Smooth muscle cell (in vitro differentiated cells): ENCODE results near the gene ERO1B. TPM values are rescaled to one million over a fixed set of nuclear protein-coding genes. Genes with fewer than 3 reads are reported as not detected.

Experiments
- DNase-seq: peaks from one replicate; lab custom pipeline; 2025; ENCODE audit not compliant: unreplicated experiment; lab: John Stamatoyannopoulos, UW
- H2AFZ ChIP-seq: fragments of 200-600 bp; sonication (generic); 2 replicates; pipeline ENCODE4 v1.6.0; 2016; ENCODE audit warnings: antibody characterized with exemption, low read depth, mild to moderate bottlenecking
- H3F3A ChIP-seq: fragments of 200-600 bp; sonication (generic); 2 replicates; pipeline ENCODE4 v1.6.0; 2017; ENCODE audit warnings: antibody characterized with exemption, low read depth
- H3K27ac ChIP-seq: fragments of 200-600 bp; sonication (generic); 2 replicates; pipeline ENCODE4 v1.5.1; 2016; ENCODE audit warnings: low read depth, mild to moderate bottlenecking
- H3K27me3 ChIP-seq: fragments of 200-600 bp; sonication (generic); 2 replicates; pipeline ENCODE4 v1.6.1; 2016; ENCODE audit warnings: low read depth, mild to moderate bottlenecking
- H3K36me3 ChIP-seq: fragments of 200-600 bp; sonication (generic); 2 replicates; pipeline ENCODE4 v1.5.1; 2016; ENCODE audit warnings: low read depth
- H3K4me1 ChIP-seq: fragments of 200-600 bp; sonication (generic); 2 replicates; pipeline ENCODE4 v1.5.1; 2016; ENCODE audit warnings: low read depth
- H3K4me2 ChIP-seq: fragments of 200-600 bp; sonication (generic); 2 replicates; pipeline ENCODE4 v1.6.0; 2016; ENCODE audit warnings: mild to moderate bottlenecking
- H3K4me3 ChIP-seq: fragments of 200-600 bp; sonication (generic); 2 replicates; pipeline ENCODE4 v1.5.1; 2016; ENCODE audit warnings: mild to moderate bottlenecking
- H3K79me2 ChIP-seq: fragments of 200-600 bp; sonication (generic); 2 replicates; pipeline ENCODE4 v1.6.0; 2016; ENCODE audit warnings: low read depth, mild to moderate bottlenecking
- H3K9ac ChIP-seq: fragments of 200-600 bp; sonication (generic); 2 replicates; pipeline ENCODE4 v1.6.0; 2016; ENCODE audit warnings: low read depth
- H3K9me3 ChIP-seq: fragments of 200-600 bp; sonication (generic); replicated peaks from 2 replicates; pipeline ENCODE4 v1.5.1; 2016; ENCODE audit warnings: low read depth
- H4K20me1 ChIP-seq: fragments of 200-600 bp; sonication (generic); 2 replicates; pipeline ENCODE4 v1.6.0; 2016; ENCODE audit warnings: low read depth
- CTCF ChIP-seq: fragments of 200-600 bp; sonication (generic); IDR thresholded peaks from 2 replicates; pipeline ENCODE4 v1.5.1; 2017; ENCODE audit warnings: borderline replicate concordance, mild to moderate bottlenecking, antibody characterized with exemption; ENCODE audit not compliant: insufficient read depth, poor library complexity, severe bottlenecking
- WGBS: methylation state at CpG from one replicate; pipeline ENCODE4 v1.1.7; 2016; ENCODE audit warnings: low lambda C conversion rate; 5-methylcytosine and 5-hydroxymethylcytosine counted together
- polyA plus RNA-seq: library from polyadenylated mRNA; unstranded; fragments of >200 nt; fragmentation: Nextera tagmentation; extraction: Ambion mirVana; gene quantifications from 2 replicates; pipeline ENCODE4 v1.2.1, GENCODE V29; 2016
- total RNA-seq: library from RNA; depleted of rRNA; stranded (reverse); fragments of >200 nt; gene quantifications from 2 replicates; pipeline ENCODE4 v1.2.3, GENCODE V29; 2014

The ERO1B gene
- total and polyA plus RNA-seq, 2 experiments from 2014 or later, result 1.3 to 1.9 TPM

DNA sequence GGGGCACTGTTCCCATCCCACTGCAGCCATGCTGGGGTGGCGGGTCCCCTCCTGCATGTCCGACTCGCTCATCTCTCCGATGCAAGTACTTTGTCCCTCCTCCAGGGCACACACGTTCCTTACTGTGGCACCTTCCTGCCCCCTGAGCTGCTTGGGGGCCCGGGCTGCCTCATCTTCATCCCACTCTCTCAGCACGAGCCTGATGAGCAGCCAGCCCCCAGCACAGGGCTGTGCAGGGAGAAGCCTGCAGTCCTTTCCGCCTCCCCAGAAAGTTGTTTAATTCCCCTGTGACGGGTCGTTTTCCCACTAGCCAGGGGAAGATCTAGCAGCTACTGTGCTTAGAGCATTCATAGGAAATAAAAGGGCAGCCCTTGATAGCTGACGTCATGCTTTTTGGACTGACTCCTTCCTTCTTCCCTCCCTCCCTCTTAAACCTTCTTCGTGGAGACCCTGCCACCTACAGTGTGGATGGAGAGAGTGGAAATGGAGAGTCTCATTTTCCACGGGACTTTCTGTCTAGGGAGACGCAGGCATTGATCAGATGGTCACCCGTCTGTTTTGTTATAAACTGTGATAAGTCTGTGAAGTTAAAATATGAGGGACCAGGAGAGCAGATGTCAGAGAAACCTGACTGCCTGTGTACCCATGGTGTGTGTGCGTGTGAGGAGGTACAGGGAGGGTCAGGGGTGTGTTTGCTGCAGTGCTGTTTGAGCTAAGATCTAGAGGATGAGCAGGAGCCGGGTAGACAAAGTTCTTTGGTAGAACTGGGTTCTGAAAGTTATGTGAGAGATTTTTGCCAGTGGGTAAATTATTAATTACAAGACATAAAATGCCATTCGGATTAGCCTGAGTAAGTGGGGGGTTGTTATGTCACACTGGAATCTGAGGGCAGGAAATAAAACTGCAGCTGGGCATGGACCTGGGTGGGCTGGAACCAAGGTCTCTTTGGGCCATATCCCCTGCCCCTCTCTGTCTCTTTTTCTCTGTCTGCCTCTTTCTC, 105.1 kb downstream of the ERO1B start:
- no peaks in the 10 kb centered on the region for H3K27me3 ChIP-seq
- H3K4me1 ChIP-seq, result no peaks in the 10 kb centered on the region
- H3K4me2 ChIP-seq, result no peak overlapping the region
- TF ChIP-seq CTCF, result no peak
- no peaks in the 10 kb centered on the region for H3K9me3 ChIP-seq
- no peak overlapping the region for H3K27ac ChIP-seq
- no peaks in the 10 kb centered on the region for H3F3A ChIP-seq
- H3K4me3 ChIP-seq, result no peak overlapping the region
- no peak overlapping the region for H2AFZ ChIP-seq
- no peaks in the 10 kb centered on the region for H3K36me3 ChIP-seq
- H3K9ac ChIP-seq, result no peak overlapping the region
- peaks cover 6% of the 10 kb centered on the region for H4K20me1 ChIP-seq
- no peaks in the 10 kb centered on the region for H3K79me2 ChIP-seq
- WGBS, result 84% methylated on average over 18 of the region's 18 CpGs
- DNase-seq, result no peak

DNA sequence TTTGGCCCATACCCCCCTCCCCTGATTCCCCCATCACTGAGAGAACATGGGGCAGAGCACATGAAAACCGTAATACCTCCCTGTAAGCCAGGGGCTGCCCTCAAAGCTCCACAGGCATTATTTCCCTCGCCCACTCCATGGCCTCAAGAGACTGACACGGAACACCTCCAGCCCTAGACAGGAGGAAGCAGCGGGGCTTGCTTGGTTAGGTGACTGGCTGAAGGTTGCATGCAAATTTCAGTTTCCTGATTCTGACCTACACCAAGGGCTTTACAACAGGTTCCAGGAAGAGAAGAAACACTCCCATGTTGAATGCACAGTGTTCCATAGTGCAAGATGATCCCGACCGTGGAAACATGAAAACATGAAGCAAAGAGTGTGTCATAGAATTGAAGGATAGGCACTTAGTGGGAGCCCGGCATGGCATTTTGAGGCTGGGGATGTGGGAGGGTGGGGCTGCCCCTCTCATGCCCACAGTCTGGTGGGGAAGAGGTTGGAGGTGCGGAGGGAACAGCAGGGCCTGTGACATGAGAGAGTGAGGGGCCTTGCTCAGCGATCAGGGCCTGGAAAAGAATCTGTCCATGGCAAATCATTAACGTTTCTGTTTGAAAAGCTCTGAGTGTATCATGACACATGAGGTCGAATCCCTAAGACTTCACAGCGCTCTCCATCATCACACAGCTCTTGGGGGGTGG, 106.0 kb downstream of the ERO1B start:
- H3K4me2 ChIP-seq, result no peak overlapping the region
- no peak overlapping the region for H3K4me3 ChIP-seq
- no peak overlapping the region for H3K27ac ChIP-seq
- DNase-seq, result no peak
- H3K4me1 ChIP-seq, result no peaks in the 10 kb centered on the region
- H2AFZ ChIP-seq, result no peak overlapping the region
- no peaks in the 10 kb centered on the region for H3F3A ChIP-seq
- H3K79me2 ChIP-seq, result no peaks in the 10 kb centered on the region
- no peaks in the 10 kb centered on the region for H3K36me3 ChIP-seq
- no peak overlapping the region for H3K9ac ChIP-seq
- 91% methylated on average over 12 of the region's 12 CpGs for WGBS
- no peaks in the 10 kb centered on the region for H3K9me3 ChIP-seq
- no peaks in the 10 kb centered on the region for H3K27me3 ChIP-seq
- TF ChIP-seq CTCF, result no peak
- H4K20me1 ChIP-seq, result peaks cover 6% of the 10 kb centered on the region

DNA sequence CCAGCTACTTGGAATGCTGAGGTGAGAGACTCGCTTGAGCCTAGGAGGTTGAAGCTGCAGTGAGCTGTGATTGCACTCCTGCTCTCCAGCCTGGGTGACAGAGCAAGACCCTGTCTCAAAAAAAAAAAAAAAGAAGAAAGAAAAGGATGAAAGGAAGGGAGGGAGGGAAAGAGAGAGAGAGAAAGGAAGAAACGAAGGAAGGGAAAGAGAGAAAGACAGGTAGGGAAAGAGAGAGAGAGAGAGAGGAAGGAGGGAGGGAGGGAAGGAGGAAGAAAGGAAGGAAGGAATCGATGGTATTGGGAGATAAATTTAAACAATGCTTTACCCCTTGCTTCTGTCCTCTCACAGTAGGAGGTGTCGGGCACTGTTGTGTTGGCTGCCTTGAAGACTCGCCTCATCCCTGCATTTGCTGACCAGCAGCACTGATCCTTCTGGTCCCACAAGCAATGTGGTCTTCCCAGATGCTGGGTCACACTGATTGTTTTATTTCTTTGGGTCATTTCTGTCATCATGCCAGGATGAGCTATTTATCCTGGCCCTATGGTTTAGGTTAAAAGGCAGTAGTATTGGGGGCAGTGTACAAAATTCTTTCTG, 108.5 kb downstream of the ERO1B start:
- H3K27ac ChIP-seq, result no peak overlapping the region
- H3K4me1 ChIP-seq, result no peaks in the 10 kb centered on the region
- no peaks in the 10 kb centered on the region for H3K27me3 ChIP-seq
- no peaks in the 10 kb centered on the region for H3K79me2 ChIP-seq
- no peak overlapping the region for H3K4me3 ChIP-seq
- 81% methylated on average over 5 of the region's 5 CpGs for WGBS
- H4K20me1 ChIP-seq, result peaks cover 6% of the 10 kb centered on the region
- H3K36me3 ChIP-seq, result no peaks in the 10 kb centered on the region
- H3K9me3 ChIP-seq, result no peaks in the 10 kb centered on the region
- no peak overlapping the region for H3K4me2 ChIP-seq
- no peak overlapping the region for H2AFZ ChIP-seq
- no peak overlapping the region for H3K9ac ChIP-seq
- H3F3A ChIP-seq, result no peaks in the 10 kb centered on the region
- TF ChIP-seq CTCF, result no peak
- DNase-seq, result no peak
